Endothelial cell of umbilical vein (primary cell): ENCODE results near the gene TPM1. TPM values are rescaled to one million over a fixed set of nuclear protein-coding genes. Genes with fewer than 3 reads are reported as not detected.

Source experiments
- BruUV-seq: library from RNA; stranded (reverse); fragments of 400-500 nt; replicated peaks from 2 replicates; lab custom pipeline; 2021; lab: Mats Ljungman, UMichigan
- CTCF ChIA-PET: fragments of 300-600, 350-600 bp; sonication (Branson Sonifier 250); formaldehyde crosslinking; loops from one replicate; lab custom pipeline; 2021; ENCODE audit warnings: antibody characterized with exemption, inconsistent platforms; lab: Charles Lee
- POLR2A ChIA-PET: fragments of 300-600, 350-600 bp; sonication (Branson Sonifier 250); formaldehyde crosslinking; loops from one replicate; lab custom pipeline; 2021; ENCODE audit warnings: antibody characterized with exemption, inconsistent platforms; lab: Charles Lee
- DNase-seq: peaks from one replicate; pipeline ENCODE4 v3.0.0-alpha.2; 2011; ENCODE audit warnings: low read depth, low spot score
- FAIRE-seq: peaks from 2 replicates; lab custom pipeline; 2011; peaks lifted over from hg19 to GRCh38; lab: Jason Lieb, UNC
- H2AFZ ChIP-seq: 2 replicates; pipeline ENCODE4 v1.6.0; 2012; ENCODE audit warnings: low read depth, low read length, control low read depth, inconsistent platforms
- H3K27ac ChIP-seq: 2 replicates; pipeline ENCODE4 v1.5.1; 2011; ENCODE audit warnings: low read depth, mild to moderate bottlenecking, control low read depth, low read length, moderate library complexity; ENCODE audit not compliant: insufficient read depth
- H3K27me3 ChIP-seq, 2 experiments: 2 replicates each; pipeline versions ENCODE4 v1.6.0 to v1.6.1; 2011; ENCODE audit warnings: low read length in 2 of 2, mixed read lengths in 1 of 2; ENCODE audit not compliant: control insufficient read depth in 2 of 2, insufficient read depth in 2 of 2
- H3K36me3 ChIP-seq, 2 experiments: 2 replicates in 1 of 2; 3 replicates in 1 of 2; pipeline ENCODE4 v1.5.1; 2011; ENCODE audit warnings: low read length in 2 of 2, mild to moderate bottlenecking in 1 of 2, moderate library complexity in 1 of 2; ENCODE audit not compliant: control insufficient read depth in 2 of 2, insufficient read depth in 2 of 2; ENCODE audit errors: extremely low read depth in 1 of 2
- H3K4me1 ChIP-seq: 3 replicates; pipeline ENCODE4 v1.5.1; 2011; ENCODE audit warnings: mild to moderate bottlenecking, low read length; ENCODE audit not compliant: control insufficient read depth, insufficient read depth; ENCODE audit errors: extremely low read depth
- H3K4me2 ChIP-seq: 2 replicates; pipeline ENCODE4 v1.6.1; 2011; ENCODE audit warnings: low read length, control low read depth, mixed read lengths; ENCODE audit not compliant: insufficient read depth
- H3K4me3 ChIP-seq, 3 experiments: fragments of 200-600 bp in 1 of 3; sonication (generic), shearing (Covaris generic) in 1 of 3; replicated peaks in 1 of 3; 2 replicates each; pipeline ENCODE4 v1.5.1; 2011 to 2016; ENCODE audit warnings: control low read depth in 3 of 3, low read length in 3 of 3, mild to moderate bottlenecking in 2 of 3, inconsistent platforms in 1 of 3, low read depth in 1 of 3, moderate library complexity in 1 of 3; ENCODE audit not compliant: insufficient read depth in 1 of 3
- H3K79me2 ChIP-seq: 2 replicates; pipeline ENCODE4 v1.6.0; 2012; ENCODE audit warnings: low read length, inconsistent platforms; ENCODE audit not compliant: control insufficient read depth, insufficient read depth
- H3K9ac ChIP-seq: replicated peaks from 2 replicates; pipeline ENCODE3; 2011; ENCODE audit warnings: low read length, control low read depth; ENCODE audit not compliant: insufficient read depth; ENCODE audit errors: extremely low read depth
- H3K9me1 ChIP-seq: replicated peaks from 3 replicates; pipeline ENCODE4 v1.6.0; 2011; ENCODE audit warnings: mild to moderate bottlenecking, low read length; ENCODE audit not compliant: control insufficient read depth, insufficient read depth; ENCODE audit errors: extremely low read depth
- H3K9me3 ChIP-seq: replicated peaks from 2 replicates; pipeline ENCODE4 v1.5.1; 2012; ENCODE audit warnings: low read length, inconsistent platforms; ENCODE audit not compliant: control insufficient read depth, insufficient read depth
- H4K20me1 ChIP-seq: replicated peaks from 2 replicates; pipeline ENCODE3; 2011; ENCODE audit warnings: mild to moderate bottlenecking, low read length; ENCODE audit not compliant: control insufficient read depth, insufficient read depth; ENCODE audit errors: extremely low read depth
- CTCF ChIP-seq, 2 donors: IDR thresholded peaks; 1 replicate in 1 of 2; 2 replicates in 1 of 2; pipeline ENCODE4 v1.5.1; 2011; ENCODE audit warnings: low read length in 2 of 2, mild to moderate bottlenecking in 2 of 2, moderate library complexity in 2 of 2, control low read depth in 1 of 2, inconsistent platforms in 1 of 2, low read depth in 1 of 2; ENCODE audit not compliant: insufficient read depth in 1 of 2; ENCODE audit errors: extremely low read depth in 1 of 2
- EZH2 ChIP-seq: IDR thresholded peaks from 2 replicates; pipeline ENCODE4 v1.6.1; 2012; ENCODE audit warnings: borderline replicate concordance, low read depth, mild to moderate bottlenecking, moderate library complexity, low read length, inconsistent platforms; ENCODE audit not compliant: severe bottlenecking
- FOS ChIP-seq: IDR thresholded peaks from 2 replicates; pipeline ENCODE4 v1.6.1; 2011; ENCODE audit warnings: mild to moderate bottlenecking, low read length, moderate library complexity, borderline replicate concordance; ENCODE audit not compliant: insufficient read depth
- GATA2 ChIP-seq: IDR thresholded peaks from 2 replicates; pipeline ENCODE4 v1.7.0; 2011; ENCODE audit warnings: low read depth, mild to moderate bottlenecking, moderate library complexity, mixed read lengths, low read length; ENCODE audit not compliant: insufficient read length, insufficient read depth
- JUN ChIP-seq: IDR thresholded peaks from 2 replicates; pipeline ENCODE4 v1.6.1; 2011; ENCODE audit warnings: borderline replicate concordance, low read depth; ENCODE audit not compliant: insufficient read length, insufficient read depth
- MAX ChIP-seq: IDR thresholded peaks from 2 replicates; pipeline ENCODE4 v1.6.1; 2011; ENCODE audit not compliant: insufficient read depth, insufficient read length
- MYC ChIP-seq: IDR thresholded peaks from one replicate; pipeline ENCODE4 v1.6.1; 2011; ENCODE audit warnings: mild to moderate bottlenecking, low read depth, low read length
- POLR2A ChIP-seq: IDR thresholded peaks from 2 replicates; pipeline ENCODE4 v1.6.1; 2012; ENCODE audit warnings: low read depth, mild to moderate bottlenecking, control low read depth, low read length
- POLR2AphosphoS5 ChIP-seq: IDR thresholded peaks from 2 replicates; pipeline ENCODE4 v1.6.1; 2012; ENCODE audit warnings: low read depth, mild to moderate bottlenecking, control low read depth, low read length, moderate library complexity; ENCODE audit not compliant: insufficient read depth
- dilution Hi-C: fragments of 300-500 bp; cut with MboI; formaldehyde crosslinking; loops from one replicate; pipeline ENCODE4 v1.15.0; 2019; ENCODE audit warnings: low sequenced_read_pairs; ENCODE audit not compliant: extremely low pct_ligation_motif_present
- intact Hi-C: fragments of 100-400 bp; cut with micrococcal nuclease; formaldehyde crosslinking; loops from one replicate; pipeline ENCODE4 v1.10.0; 2022
- polyA plus RNA-seq, 4 experiments: library from polyadenylated mRNA; depleted of rRNA in 3 of 4; stranded (reverse) in 3 of 4; unstranded in 1 of 4; fragments of >200 nt; gene quantifications; 2 replicates each; pipeline versions ENCODE4 v1.2.1 to v1.2.3, GENCODE V29; 2011 to 2012; ENCODE audit warnings: missing spikeins in 1 of 4
- total RNA-seq: library from RNA; stranded (reverse); gene quantifications from 2 replicates; pipeline ENCODE4 v1.2.3, GENCODE V29; 2021

The TPM1 gene
- total and polyA plus RNA-seq, 2 donors (not counting 3 experiments of a cell fraction or from before 2014, with no cell fraction given) = 518 to 558 TPM

GRCh38 chr15:63080634-63081250 lies 38.2 kb downstream of the TPM1 start:
- H3K36me3 ChIP-seq = no peaks in the 10 kb centered on the region
- no peak overlapping the region for H3K27ac ChIP-seq
- CTCF ChIA-PET = no interaction called here
- POLR2A ChIA-PET = interaction anchor here (0.6 kb wide), 1 partner anchor 15 kb away, joined by 3 read pairs; no protein-coding TSS in a partner anchor
- dilution Hi-C loops = no loop called here
- no TSS peak for BruUV-seq
- TF ChIP-seq POLR2AphosphoS5 = no peak
- TF ChIP-seq POLR2A = no peak
- no peak for TF ChIP-seq JUN
- no peak for TF ChIP-seq CTCF (IDR thresholded peaks at IDR 0.05; ENCODE audit: extremely low read depth in 1 of 2, insufficient read depth in 1 of 2, low read depth in 1 of 2, low read length in 2 of 2)
- TF ChIP-seq GATA2 = no peak
- no peak for TF ChIP-seq FOS
- TF ChIP-seq EZH2 = no peak
- no peak for TF ChIP-seq MYC
- no peak for TF ChIP-seq MAX
- H3K9ac ChIP-seq = no peak overlapping the region
- H4K20me1 ChIP-seq = no peaks in the 10 kb centered on the region
- no peak overlapping the region for H3K4me2 ChIP-seq
- no peaks in the 10 kb centered on the region for H3K4me1 ChIP-seq
- no peaks in the 10 kb centered on the region for H3K27me3 ChIP-seq
- H2AFZ ChIP-seq = no peak overlapping the region
- no peaks in the 10 kb centered on the region for H3K9me3 ChIP-seq
- H3K4me3 ChIP-seq = no peak overlapping the region
- no peaks in the 10 kb centered on the region for H3K79me2 ChIP-seq
- FAIRE-seq (no peak), DNase-seq (no peak)
- intact Hi-C loops = no loop called here
- H3K9me1 ChIP-seq = no peaks in the 10 kb centered on the region
